ENCODE results near the gene EGF. TPM values are rescaled to one million over a fixed set of nuclear protein-coding genes. Genes with fewer than 3 reads are reported as not detected.

EGF gene
- 0.98 and 1.1 TPM in 2 replicates for polyA plus RNA-seq (2011; rRNA removed)
- 0.28 and 0.47 TPM in 2 replicates for polyA plus RNA-seq (2012; cell fraction: cytosol; rRNA removed)
- 0.53 and 0.88 TPM in 2 replicates for polyA plus RNA-seq (2012; cell fraction: nucleus; rRNA removed)
- 0.54 to 0.59 TPM (median 0.58 TPM) in 3 replicates for polyA plus RNA-seq (2017; fragmentation: RNase III; extraction: RNeasy Plus Mini Kit Qiagen cat#74134 plus additional on column Dnase treatment)
- polyA minus RNA-seq (2011; rRNA and poly(A)+ RNA removed) = 0.78 and 1.7 TPM in 2 replicates

DNA sequence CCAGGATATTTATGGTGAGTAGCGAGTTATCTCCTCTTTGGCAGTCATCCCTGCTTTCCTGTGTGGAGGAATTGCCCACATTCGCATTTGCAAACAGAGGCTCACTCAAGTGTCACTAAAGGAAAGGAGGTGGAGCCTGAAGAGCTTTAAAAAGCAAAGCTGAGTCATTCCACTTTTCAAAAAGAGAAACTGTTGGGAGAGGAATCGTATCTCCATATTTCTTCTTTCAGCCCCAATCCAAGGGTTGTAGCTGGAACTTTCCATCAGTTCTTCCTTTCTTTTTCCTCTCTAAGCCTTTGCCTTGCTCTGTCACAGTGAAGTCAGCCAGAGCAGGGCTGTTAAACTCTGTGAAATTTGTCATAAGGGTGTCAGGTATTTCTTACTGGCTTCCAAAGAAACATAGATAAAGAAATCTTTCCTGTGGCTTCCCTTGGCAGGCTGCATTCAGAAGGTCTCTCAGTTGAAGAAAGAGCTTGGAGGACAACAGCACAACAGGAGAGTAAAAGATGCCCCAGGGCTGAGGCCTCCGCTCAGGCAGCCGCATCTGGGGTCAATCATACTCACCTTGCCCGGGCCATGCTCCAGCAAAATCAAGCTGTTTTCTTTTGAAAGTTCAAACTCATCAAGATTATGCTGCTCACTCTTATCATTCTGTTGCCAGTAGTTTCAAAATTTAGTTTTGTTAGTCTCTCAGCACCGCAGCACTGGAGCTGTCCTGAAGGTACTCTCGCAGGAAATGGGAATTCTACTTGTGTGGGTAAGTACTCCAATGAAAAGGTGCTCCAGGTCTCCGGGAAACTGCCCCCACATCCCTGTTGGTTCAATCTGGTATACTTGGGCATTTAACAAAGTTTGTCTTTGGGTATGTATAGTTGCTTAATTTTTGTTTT, at the start of gene EGF:
Gene EGF, plus strand, starts transcription at position 178 of the 890 bp plus-strand sequence. Its CDS starts 453 bp downstream, at position 631.
- Histone ChIP-seq H3K9me3 (no peaks in the 10 kb centered on the region), H3K4me3 (no peak within 1 kb of the TSS), H3K4me1 (0 out of 3 replicates have a peak, but pooled peaks cover 6% of the 10 kb centered on the region), H3K27ac (peak within 1 kb of the TSS; percentile 40 to 65; a peak in 4 of 6 replicates), H3K4me2 (peak within 1 kb of the TSS; percentile 57)
- ChIA-PET CTCF (no interaction called here), POLR2A (interaction anchor here (1.1 kb wide), 1 partner anchor 8 kb away, joined by 3 read pairs; no protein-coding TSS in a partner anchor)
- DNase-seq (ENCODE audit: low read depth in 1 of 2, low spot score in 1 of 2) (peak in 1 of 2 experiments; percentile 32), FAIRE-seq (no peak), ATAC-seq (peak; percentile 24 to 51; a peak in 4 of 6 replicates)
- TF ChIP-seq HOXB5 (CRISPR knock-in tag; IDR thresholded peaks at IDR 0.05) (no peak), SREBF2 (IDR thresholded peaks at IDR 0.05) (no peak), RNF2 (IDR thresholded peaks at IDR 0.05; ENCODE audit: borderline replicate concordance, low read depth) (no peak)
- 57% methylated on average over 9 of the region's 9 CpGs for WGBS (ENCODE audit: missing lambda C conversion rate)

- Histone ChIP-seq H3K4me2 (no peak overlapping the region), H3K9me3 (no peaks in the 10 kb centered on the region), H3K4me1 (no peaks in the 10 kb centered on the region), H3K27ac (no peak overlapping the region), H3K4me3 (no peak overlapping the region)
- ChIA-PET POLR2A (no interaction called here), CTCF (interaction anchor here (0.6 kb wide), 1 partner anchor 143 kb away, joined by 3 read pairs; no protein-coding TSS in a partner anchor)
- ATAC-seq (no peak), FAIRE-seq (no peak), DNase-seq (ENCODE audit: low read depth in 1 of 2, low spot score in 1 of 2) (no peak)
- no peak for TF ChIP-seq CHD4 (IDR thresholded peaks at IDR 0.05; ENCODE audit: borderline replicate concordance)
- TF ChIP-seq KDM5A (IDR thresholded peaks at IDR 0.05) = no peak
- TF ChIP-seq FOSL2 (IDR thresholded peaks at IDR 0.05) = no peak
- TF ChIP-seq FOSL2 (CRISPR knock-in tag; IDR thresholded peaks at IDR 0.05) = no peak
Observed at GRCh38 chr4:109864134-109864533, 48.5 kb upstream of the EGF start.

- H3K4me3 ChIP-seq = no peak overlapping the region
- no peak overlapping the region for H3K27ac ChIP-seq
- no peak overlapping the region for H3K4me2 ChIP-seq
- no peak for FAIRE-seq
- ChIA-PET CTCF (interaction anchor here (1.2 kb wide), 1 partner anchor 11 kb away, joined by 4 read pairs; no protein-coding TSS in a partner anchor), POLR2A (no interaction called here)
- no peak for DNase-seq (ENCODE audit: low read depth in 1 of 2, low spot score in 1 of 2)
- no peaks in the 10 kb centered on the region for H3K9me3 ChIP-seq
- 53% methylated on average over 5 of the region's 5 CpGs for WGBS (ENCODE audit: missing lambda C conversion rate)
- no peaks in the 10 kb centered on the region for H3K4me1 ChIP-seq
- TF ChIP-seq HDAC2 (IDR thresholded peaks at IDR 0.05) (no peak), POLR2AphosphoS2 (conservative IDR thresholded peaks at IDR 0.05; ENCODE audit: low read length) (no peak), NPAS2 (CRISPR knock-in tag; IDR thresholded peaks at IDR 0.05; ENCODE audit: borderline replicate concordance) (no peak), ZSCAN20 (CRISPR knock-in tag; IDR thresholded peaks at IDR 0.05) (no peak), EHF (CRISPR knock-in tag; IDR thresholded peaks at IDR 0.05) (no peak), EHMT2 (IDR thresholded peaks at IDR 0.05; ENCODE audit: low read depth) (no peak), NFE2L2 (conservative IDR thresholded peaks at IDR 0.05; ENCODE audit: low read length) (no peak), CHD2 (IDR thresholded peaks at IDR 0.05; ENCODE audit: low read length, partially characterized antibody) (no peak), ZFP36 (IDR thresholded peaks at IDR 0.05; ENCODE audit: borderline replicate concordance, partially characterized antibody) (no peak), FOSB (CRISPR knock-in tag; IDR thresholded peaks at IDR 0.05) (no peak), NR3C1 (IDR thresholded peaks at IDR 0.05) (no peak), RFX5 (IDR thresholded peaks at IDR 0.05) (no peak), ZC3H11A (IDR thresholded peaks at IDR 0.05) (no peak), TFCP2L1 (CRISPR knock-in tag; IDR thresholded peaks at IDR 0.05) (no peak), ESRRA (IDR thresholded peaks at IDR 0.05; ENCODE audit: borderline replicate concordance, low read length) (no peak), HEYL (CRISPR knock-in tag; IDR thresholded peaks at IDR 0.05) (no peak), PHF8 (IDR thresholded peaks at IDR 0.05; ENCODE audit: borderline replicate concordance, low read depth) (no peak), HMGXB4 (CRISPR knock-in tag; IDR thresholded peaks at IDR 0.05; ENCODE audit: borderline replicate concordance) (no peak)
- TF ChIP-seq, protein P1, sequence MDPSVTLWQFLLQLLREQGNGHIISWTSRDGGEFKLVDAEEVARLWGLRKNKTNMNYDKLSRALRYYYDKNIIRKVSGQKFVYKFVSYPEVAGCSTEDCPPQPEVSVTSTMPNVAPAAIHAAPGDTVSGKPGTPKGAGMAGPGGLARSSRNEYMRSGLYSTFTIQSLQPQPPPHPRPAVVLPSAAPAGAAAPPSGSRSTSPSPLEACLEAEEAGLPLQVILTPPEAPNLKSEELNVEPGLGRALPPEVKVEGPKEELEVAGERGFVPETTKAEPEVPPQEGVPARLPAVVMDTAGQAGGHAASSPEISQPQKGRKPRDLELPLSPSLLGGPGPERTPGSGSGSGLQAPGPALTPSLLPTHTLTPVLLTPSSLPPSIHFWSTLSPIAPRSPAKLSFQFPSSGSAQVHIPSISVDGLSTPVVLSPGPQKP (IDR thresholded peaks at IDR 0.05; ENCODE audit: low read depth, low read length) = no peak
- no peak for ATAC-seq
Observed at GRCh38 chr4:109870061-109870460, 42.6 kb upstream of the EGF start.
